Progenitor cell of endocrine pancreas (in vitro differentiated cells): ENCODE data around the gene GLYR1. TPM values are rescaled to one million over a fixed set of nuclear protein-coding genes. Genes with fewer than 3 reads are reported as not detected.

Experiments
- DNase-seq: peaks from one replicate; pipeline ENCODE4 v3.0.0; 2021; ENCODE audit warnings: low spot score; ENCODE audit not compliant: unreplicated experiment
- H3K27ac Mint-ChIP-seq: 2 replicates; pipeline ENCODE4 v1.8.0; 2021; ENCODE audit warnings: mild to moderate bottlenecking, moderate library complexity, mixed read lengths
- H3K27me3 Mint-ChIP-seq: 2 replicates; pipeline ENCODE4 v1.8.0; 2021; ENCODE audit warnings: mixed read lengths
- H3K36me3 Mint-ChIP-seq: 2 replicates; pipeline ENCODE4 v1.8.0; 2022; ENCODE audit warnings: mixed read lengths; ENCODE audit not compliant: insufficient read depth
- H3K4me1 Mint-ChIP-seq: 2 replicates; pipeline ENCODE4 v1.8.0; 2021; ENCODE audit warnings: low read depth, mixed read lengths
- H3K4me3 Mint-ChIP-seq: 2 replicates; pipeline ENCODE4 v1.8.0; 2021; ENCODE audit warnings: low read depth, mild to moderate bottlenecking, moderate library complexity, mixed read lengths
- H3K9me3 Mint-ChIP-seq: 2 replicates; pipeline ENCODE4 v1.8.0; 2021; ENCODE audit warnings: low read depth, mixed read lengths
- CTCF ChIP-seq: fragments of 200-600 bp; sonication (generic); IDR thresholded peaks from one replicate; pipeline ENCODE4 v1.5.0; 2021; ENCODE audit warnings: antibody characterized with exemption, mild to moderate bottlenecking; ENCODE audit not compliant: unreplicated experiment
- total RNA-seq: library from RNA; stranded (reverse); gene quantifications from 2 replicates; pipeline ENCODE4 v1.2.1, GENCODE V29; 2021

The GLYR1 gene
- total RNA-seq, 1 donor from 2014 or later: 129 TPM

GRCh38 chr16:4814046-4814445, 33.0 kb downstream of the GLYR1 start:
- Mint-ChIP-seq H3K4me3 (no peak overlapping the region), H3K4me1 (no peaks in the 10 kb centered on the region), H3K27ac (no peak overlapping the region), H3K36me3 (peaks cover 27% of the 10 kb centered on the region), H3K9me3 (no peaks in the 10 kb centered on the region), H3K27me3 (no peaks in the 10 kb centered on the region)
- no peak for TF ChIP-seq CTCF
- DNase-seq: no peak

GRCh38 chr16:4813251-4814003, 33.7 kb downstream of the GLYR1 start:
- Mint-ChIP-seq H3K4me1 (no peaks in the 10 kb centered on the region), H3K27ac (no peak overlapping the region), H3K27me3 (no peaks in the 10 kb centered on the region), H3K4me3 (no peak overlapping the region), H3K9me3 (no peaks in the 10 kb centered on the region), H3K36me3 (peaks cover 25% of the 10 kb centered on the region)
- TF ChIP-seq CTCF: no peak
- no peak for DNase-seq

- Mint-ChIP-seq H3K9me3 (no peaks in the 10 kb centered on the region), H3K27ac (no peak overlapping the region), H3K4me1 (no peaks in the 10 kb centered on the region), H3K36me3 (peaks cover 28% of the 10 kb centered on the region), H3K27me3 (no peaks in the 10 kb centered on the region), H3K4me3 (no peak overlapping the region)
- TF ChIP-seq CTCF: no peak
- DNase-seq: no peak
These were observed 35.3 kb downstream of the GLYR1 start for GRCh38 chr16:4811773-4812172.

- Mint-ChIP-seq H3K4me1 (no peaks in the 10 kb centered on the region), H3K27ac (no peak overlapping the region), H3K4me3 (no peak overlapping the region), H3K36me3 (peaks cover 27% of the 10 kb centered on the region), H3K27me3 (no peaks in the 10 kb centered on the region), H3K9me3 (no peaks in the 10 kb centered on the region)
- no peak for TF ChIP-seq CTCF
- no peak for DNase-seq
These were observed 35.8 kb downstream of the GLYR1 start for GRCh38 chr16:4811242-4811641.

- TF ChIP-seq CTCF: no peak
- Mint-ChIP-seq H3K4me3 (no peak overlapping the region), H3K36me3 (peaks cover 12% of the 10 kb centered on the region), H3K27ac (no peak overlapping the region), H3K4me1 (peaks cover 5% of the 10 kb centered on the region), H3K27me3 (no peaks in the 10 kb centered on the region), H3K9me3 (no peaks in the 10 kb centered on the region)
- no peak for DNase-seq
These were observed 40.8 kb downstream of the GLYR1 start for GRCh38 chr16:4806280-4806679.
